H1 (cell line): ENCODE data around the gene CLEC12A.

ENCODE experiments used
- BCL11A ChIP-seq, 2 experiments: IDR thresholded peaks; one replicate each; pipeline ENCODE4 v1.6.1; 2011; ENCODE audit warnings: low read depth in 2 of 2, low read length in 2 of 2, mild to moderate bottlenecking in 2 of 2
- BRCA1 ChIP-seq: IDR thresholded peaks from 2 replicates; pipeline ENCODE4 v1.6.1; 2012; ENCODE audit warnings: low read depth, low read length, improper control_type of control experiment
- CHD1 ChIP-seq: IDR thresholded peaks from 2 replicates; pipeline ENCODE4 v1.6.1; 2012; ENCODE audit warnings: low read depth, low read length, improper control_type of control experiment
- EP300 ChIP-seq, 2 experiments: IDR thresholded peaks; 1 replicate in 1 of 2; 2 replicates in 1 of 2; pipeline ENCODE4 v1.6.1; 2011 to 2012; ENCODE audit warnings: low read depth in 2 of 2, low read length in 2 of 2, mild to moderate bottlenecking in 2 of 2, borderline replicate concordance in 1 of 2, inconsistent platforms in 1 of 2, moderate library complexity in 1 of 2
- HDAC2 ChIP-seq, 2 experiments: fragments of 300-600 bp in 1 of 2; sonication (generic) in 1 of 2; IDR thresholded peaks; 2 replicates each; pipeline ENCODE4 v1.6.1; 2011 to 2012; ENCODE audit warnings: low read depth in 2 of 2, low read length in 2 of 2, mild to moderate bottlenecking in 2 of 2, moderate library complexity in 2 of 2, borderline replicate concordance in 1 of 2, inconsistent platforms in 1 of 2
- POLR2A ChIP-seq, 2 experiments: IDR thresholded peaks; 1 replicate in 1 of 2; 2 replicates in 1 of 2; pipeline ENCODE4 v1.6.1; 2011; ENCODE audit warnings: low read depth in 2 of 2, low read length in 2 of 2, mild to moderate bottlenecking in 2 of 2; ENCODE audit errors: control extremely low read depth in 1 of 2
- POLR2AphosphoS5 ChIP-seq: IDR thresholded peaks from 2 replicates; pipeline ENCODE4 v1.6.1; 2011; ENCODE audit warnings: low read depth, low read length
- RNF2 ChIP-seq: fragments of 200-900, 300-1000 bp; sonication (generic); IDR thresholded peaks from 2 replicates; pipeline ENCODE4 v1.7.1; 2016; ENCODE audit warnings: borderline replicate concordance, low read depth, mild to moderate bottlenecking, antibody characterized with exemption, low read length; ENCODE audit not compliant: poor library complexity, severe bottlenecking; ENCODE audit errors: missing control alignments
- SRF ChIP-seq: IDR thresholded peaks from 2 replicates; pipeline ENCODE4 v1.6.1; 2011; ENCODE audit warnings: mild to moderate bottlenecking, low read depth, low read length, moderate library complexity
- TAF1 ChIP-seq: IDR thresholded peaks from 2 replicates; pipeline ENCODE4 v1.6.1; 2011; ENCODE audit warnings: mild to moderate bottlenecking, low read depth, low read length
- TEAD4 ChIP-seq: IDR thresholded peaks from 2 replicates; pipeline ENCODE4 v1.6.1; 2012; ENCODE audit warnings: low read depth, low read length, inconsistent platforms, mixed read lengths
- ZNF274 ChIP-seq: IDR thresholded peaks from 2 replicates; pipeline ENCODE4 v1.7.0; 2012; ENCODE audit warnings: low read length, borderline replicate concordance; ENCODE audit errors: extremely low read depth
- TF ChIP-seq, protein P1 (sequence below), 3 experiments: IDR thresholded peaks; 1 replicate in 2 of 3; 2 replicates in 1 of 3; pipeline versions ENCODE4 v1.5.1 to v1.6.1; 2011; ENCODE audit warnings: low read length in 3 of 3, mild to moderate bottlenecking in 3 of 3, inconsistent platforms in 2 of 3, low read depth in 1 of 3, moderate library complexity in 1 of 3; ENCODE audit not compliant: insufficient read depth in 1 of 3; ENCODE audit errors: control extremely low read depth in 1 of 3

DNA sequence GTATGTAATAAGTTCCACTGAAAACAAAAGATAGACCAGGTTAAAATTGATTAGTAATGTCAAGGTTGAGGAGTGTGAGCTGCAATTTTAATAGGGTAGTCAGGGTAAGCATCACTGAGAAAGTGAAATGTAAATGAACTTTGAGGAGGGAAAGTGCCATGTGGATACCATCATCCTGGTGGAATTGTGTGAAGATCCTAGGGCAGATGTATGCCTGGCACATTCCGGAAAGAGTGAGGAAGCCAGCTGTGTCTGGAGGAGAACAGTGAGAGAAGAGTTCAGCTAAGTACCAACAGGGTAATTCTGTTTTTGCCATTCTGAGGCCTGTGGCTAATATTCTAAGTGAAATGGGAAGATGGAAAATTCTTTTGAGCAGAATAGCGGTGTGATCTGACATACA, 36.2 kb upstream of the CLEC12A start:
- TF ChIP-seq HDAC2 (IDR thresholded peaks at IDR 0.05; ENCODE audit: borderline replicate concordance in 1 of 2, low read depth in 2 of 2, low read length in 2 of 2) = no peak
- TF ChIP-seq TAF1 = no peak
- TF ChIP-seq, protein P1, sequence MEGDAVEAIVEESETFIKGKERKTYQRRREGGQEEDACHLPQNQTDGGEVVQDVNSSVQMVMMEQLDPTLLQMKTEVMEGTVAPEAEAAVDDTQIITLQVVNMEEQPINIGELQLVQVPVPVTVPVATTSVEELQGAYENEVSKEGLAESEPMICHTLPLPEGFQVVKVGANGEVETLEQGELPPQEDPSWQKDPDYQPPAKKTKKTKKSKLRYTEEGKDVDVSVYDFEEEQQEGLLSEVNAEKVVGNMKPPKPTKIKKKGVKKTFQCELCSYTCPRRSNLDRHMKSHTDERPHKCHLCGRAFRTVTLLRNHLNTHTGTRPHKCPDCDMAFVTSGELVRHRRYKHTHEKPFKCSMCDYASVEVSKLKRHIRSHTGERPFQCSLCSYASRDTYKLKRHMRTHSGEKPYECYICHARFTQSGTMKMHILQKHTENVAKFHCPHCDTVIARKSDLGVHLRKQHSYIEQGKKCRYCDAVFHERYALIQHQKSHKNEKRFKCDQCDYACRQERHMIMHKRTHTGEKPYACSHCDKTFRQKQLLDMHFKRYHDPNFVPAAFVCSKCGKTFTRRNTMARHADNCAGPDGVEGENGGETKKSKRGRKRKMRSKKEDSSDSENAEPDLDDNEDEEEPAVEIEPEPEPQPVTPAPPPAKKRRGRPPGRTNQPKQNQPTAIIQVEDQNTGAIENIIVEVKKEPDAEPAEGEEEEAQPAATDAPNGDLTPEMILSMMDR (IDR thresholded peaks at IDR 0.05; ENCODE audit: control extremely low read depth in 1 of 3, insufficient read depth in 1 of 3, low read depth in 1 of 3, low read length in 3 of 3) = no peak
- no peak for TF ChIP-seq CHD1
- TF ChIP-seq TEAD4 = no peak
- TF ChIP-seq EP300 (IDR thresholded peaks at IDR 0.05; ENCODE audit: borderline replicate concordance in 1 of 2, low read depth in 2 of 2, low read length in 2 of 2) = no peak
- no peak for TF ChIP-seq POLR2AphosphoS5
- TF ChIP-seq SRF = no peak
- no peak for TF ChIP-seq POLR2A (IDR thresholded peaks at IDR 0.05; ENCODE audit: control extremely low read depth in 1 of 2, low read depth in 2 of 2, low read length in 2 of 2)
- no peak for TF ChIP-seq BRCA1
- TF ChIP-seq RNF2 = no peak
- no peak for TF ChIP-seq BCL11A (IDR thresholded peaks at IDR 0.05; ENCODE audit: low read depth in 2 of 2, low read length in 2 of 2)
- no peak for TF ChIP-seq ZNF274
